H1 (cell line): ENCODE results near the gene PPA1.

ENCODE experiments used
- CBX5 ChIP-seq: fragments of 300-800, 300-1000 bp; sonication (generic); IDR thresholded peaks from 2 replicates; pipeline ENCODE4 v1.7.1; 2016; ENCODE audit warnings: antibody characterized with exemption, low read length, low read depth
- CHD2 ChIP-seq: IDR thresholded peaks from 2 replicates; pipeline ENCODE4 v1.6.1; 2012; ENCODE audit warnings: low read length, improper control_type of control experiment
- CREB1 ChIP-seq: IDR thresholded peaks from 2 replicates; pipeline ENCODE4 v1.6.1; 2012; ENCODE audit warnings: inconsistent platforms
- EZH2 ChIP-seq: fragments of 200-600 bp; sonication (generic); IDR thresholded peaks from 2 replicates; pipeline ENCODE4 v1.7.1; 2012; ENCODE audit warnings: low read depth, mild to moderate bottlenecking, moderate library complexity, low read length, inconsistent platforms; ENCODE audit not compliant: severe bottlenecking
- JUND ChIP-seq: IDR thresholded peaks from 2 replicates; pipeline ENCODE4 v1.6.1; 2011; ENCODE audit warnings: mild to moderate bottlenecking, improper control_type of control experiment, low read length
- KDM1A ChIP-seq: fragments of 200-600, 300-600 bp; sonication (generic); IDR thresholded peaks from 2 replicates; pipeline ENCODE4 v1.7.1; 2016; ENCODE audit warnings: mild to moderate bottlenecking, low read length, borderline replicate concordance
- MAFK ChIP-seq: IDR thresholded peaks from 2 replicates; pipeline ENCODE4 v1.6.1; 2012; ENCODE audit warnings: low read depth, mild to moderate bottlenecking, improper control_type of control experiment, low read length
- MAX ChIP-seq: IDR thresholded peaks from 2 replicates; pipeline ENCODE4 v1.6.1; 2012; ENCODE audit warnings: inconsistent platforms
- POLR2A ChIP-seq, 2 experiments: IDR thresholded peaks; 1 replicate in 1 of 2; 2 replicates in 1 of 2; pipeline ENCODE4 v1.6.1; 2011; ENCODE audit warnings: low read depth in 2 of 2, low read length in 2 of 2, mild to moderate bottlenecking in 2 of 2; ENCODE audit errors: control extremely low read depth in 1 of 2
- POLR2AphosphoS5 ChIP-seq: IDR thresholded peaks from 2 replicates; pipeline ENCODE4 v1.6.1; 2011; ENCODE audit warnings: low read depth, low read length
- RFX5 ChIP-seq: IDR thresholded peaks from 2 replicates; pipeline ENCODE4 v1.6.1; 2011; ENCODE audit warnings: low read depth, low read length, improper control_type of control experiment, borderline replicate concordance
- YY1 ChIP-seq: IDR thresholded peaks from 2 replicates; pipeline ENCODE4 v1.6.1; 2011; ENCODE audit warnings: low read depth, mild to moderate bottlenecking, low read length

- TF ChIP-seq KDM1A (no peak), MAX (no peak), CBX5 (no peak), YY1 (no peak), CREB1 (no peak), POLR2AphosphoS5 (no peak), RFX5 (no peak), EZH2 (no peak), POLR2A (IDR thresholded peaks at IDR 0.05; ENCODE audit: control extremely low read depth in 1 of 2, low read depth in 2 of 2, low read length in 2 of 2) (no peak), CHD2 (no peak), MAFK (no peak), JUND (no peak)
These were observed 44.3 kb upstream of the PPA1 start for GRCh38 chr10:70277396-70278030.
